HCT116 (cell line): ENCODE measurements around the gene FAM199X. TPM values are rescaled to one million over a fixed set of nuclear protein-coding genes. Genes with fewer than 3 reads are reported as not detected.

Experiments
- ATAC-seq: fragments of 200-7000 bp; cut with Tn5 transposase; 2 replicates; pipeline ENCODE4 v1.9.1; 2020; ENCODE audit warnings: mild to moderate bottlenecking, moderate library complexity
- BruUV-seq: library from RNA; stranded (reverse); fragments of 400-500 nt; replicated peaks from 2 replicates; lab custom pipeline; 2021; lab: Mats Ljungman, UMichigan
- CTCF ChIA-PET: fragments of 300-600 bp; sonication (Branson Sonifier 250); formaldehyde crosslinking; loops from one replicate; lab custom pipeline; 2021; ENCODE audit warnings: antibody characterized with exemption; lab: Charles Lee
- POLR2A ChIA-PET: fragments of 300-600, 350-600 bp; sonication (Branson Sonifier 250); formaldehyde crosslinking; loops from one replicate; lab custom pipeline; 2021; ENCODE audit warnings: antibody characterized with exemption; lab: Charles Lee
- RAD21 ChIA-PET, 2 experiments: fragments of 300-600 bp; sonication (Branson Sonifier 250); formaldehyde crosslinking; loops; one replicate each; lab custom pipeline; 2023; ENCODE audit warnings: low total read pairs in 2 of 2; ENCODE audit not compliant: uncharacterized antibody in 2 of 2, unreplicated experiment in 2 of 2, low non-redundant PET in 1 of 2; lab: Charles Lee
- DNase-seq: peaks from one replicate; pipeline ENCODE4 v3.0.0-alpha.2; 2010; ENCODE audit warnings: low read depth, low spot score
- H2AFZ ChIP-seq: fragments of 200-600 bp; shearing (Covaris generic), sonication (generic); 2 replicates; pipeline ENCODE4 v1.6.1; 2017; ENCODE audit warnings: low read depth, mixed run types, mixed read lengths, antibody characterized with exemption, low read length; ENCODE audit not compliant: poor library complexity, severe bottlenecking
- H3K27ac ChIP-seq: 2 replicates; pipeline ENCODE4 v1.5.1; 2012; ENCODE audit warnings: low read depth, low read length
- H3K27me3 ChIP-seq: fragments of 200-600 bp; sonication (generic); 2 replicates; pipeline ENCODE4 v1.6.1; 2016; ENCODE audit warnings: mixed run types, low read length, mixed read lengths; ENCODE audit not compliant: insufficient read depth
- H3K36me3 ChIP-seq, 2 experiments: fragments of 200-500 bp in 1 of 2; fragments of 200-600 bp in 1 of 2; sonication (Bioruptor generic) in 1 of 2; sonication (generic) in 1 of 2; 2 replicates each; pipeline versions ENCODE4 v1.5.1 to v1.6.1; 2014 to 2016; ENCODE audit warnings: low read length in 2 of 2, inconsistent platforms in 1 of 2, mixed read lengths in 1 of 2, mixed run types in 1 of 2; ENCODE audit not compliant: insufficient read depth in 2 of 2, control insufficient read depth in 1 of 2
- H3K4me1 ChIP-seq, 2 experiments: fragments of 200-600 bp in 1 of 2; sonication (generic) in 1 of 2; 2 replicates each; pipeline versions ENCODE4 v1.5.1 to v1.6.1; 2012 to 2017; ENCODE audit warnings: low read length in 2 of 2, inconsistent platforms in 1 of 2, mild to moderate bottlenecking in 1 of 2, mixed read lengths in 1 of 2, mixed run types in 1 of 2, moderate library complexity in 1 of 2; ENCODE audit not compliant: insufficient read depth in 2 of 2, control insufficient read depth in 1 of 2
- H3K4me2 ChIP-seq: fragments of 200-600 bp; sonication (generic); 2 replicates; pipeline ENCODE4 v1.6.1; 2017; ENCODE audit warnings: mixed run types, low read length, mixed read lengths
- H3K4me3 ChIP-seq, 2 experiments: fragments of 200-600 bp in 1 of 2; sonication (generic) in 1 of 2; replicated peaks in 1 of 2; 2 replicates each; pipeline ENCODE4 v1.5.1; 2011 to 2016; ENCODE audit warnings: low read length in 2 of 2, control low read depth in 1 of 2, low read depth in 1 of 2, mild to moderate bottlenecking in 1 of 2, mixed read lengths in 1 of 2, mixed run types in 1 of 2
- H3K79me2 ChIP-seq: fragments of 200-600 bp; sonication (generic); 2 replicates; pipeline ENCODE4 v1.6.1; 2017; ENCODE audit warnings: mild to moderate bottlenecking, mixed run types, low read length, moderate library complexity, mixed read lengths; ENCODE audit not compliant: insufficient read depth
- H3K9ac ChIP-seq: fragments of 200-600 bp; sonication (generic); 2 replicates; pipeline ENCODE4 v1.6.1; 2016; ENCODE audit warnings: low read length, mixed read lengths
- H3K9me2 ChIP-seq: fragments of 200-600 bp; sonication (generic), shearing (Covaris generic); 2 replicates; pipeline ENCODE4 v1.6.1; 2017; ENCODE audit warnings: mixed run types, mild to moderate bottlenecking, moderate library complexity; ENCODE audit not compliant: insufficient read depth
- H3K9me3 ChIP-seq, 2 experiments: fragments of 200-500 bp in 1 of 2; fragments of 200-600 bp in 1 of 2; sonication (Bioruptor generic) in 1 of 2; sonication (generic) in 1 of 2; 2 replicates each; pipeline ENCODE4 v1.6.1; 2014 to 2017; ENCODE audit warnings: low read length in 2 of 2, mixed read lengths in 2 of 2, inconsistent platforms in 1 of 2, low read depth in 1 of 2, mild to moderate bottlenecking in 1 of 2, mixed run types in 1 of 2, moderate library complexity in 1 of 2; ENCODE audit not compliant: control insufficient read depth in 1 of 2, insufficient read depth in 1 of 2
- H4K20me1 ChIP-seq: fragments of 200-600 bp; sonication (generic), shearing (Covaris generic); 2 replicates; pipeline ENCODE4 v1.6.1; 2017; ENCODE audit warnings: mixed run types, mild to moderate bottlenecking, moderate library complexity; ENCODE audit not compliant: insufficient read depth
- CBX3 ChIP-seq: IDR thresholded peaks from 2 replicates; pipeline ENCODE4 v1.6.1; 2012; ENCODE audit warnings: low read depth
- CEBPB ChIP-seq: IDR thresholded peaks from 2 replicates; pipeline ENCODE4 v1.6.1; 2012; ENCODE audit warnings: low read depth
- EGR1 ChIP-seq: IDR thresholded peaks from 2 replicates; pipeline ENCODE4 v1.6.1; 2012; ENCODE audit warnings: low read depth
- EZH2 ChIP-seq: fragments of 200-600 bp; sonication (generic); IDR thresholded peaks from 2 replicates; pipeline ENCODE4 v1.6.1; 2017; ENCODE audit warnings: antibody characterized with exemption, mixed run types
- EZH2phosphoT487 ChIP-seq: fragments of 200-600 bp; IDR thresholded peaks from 2 replicates; pipeline ENCODE4 v1.6.1; 2018; ENCODE audit warnings: antibody characterized with exemption, borderline replicate concordance
- FOSL1 ChIP-seq: IDR thresholded peaks from 2 replicates; pipeline ENCODE4 v1.6.1; 2012; ENCODE audit warnings: low read depth
- JUND ChIP-seq: IDR thresholded peaks from 2 replicates; pipeline ENCODE4 v1.6.1; 2012
- POLR2A ChIP-seq: IDR thresholded peaks from 2 replicates; pipeline ENCODE4 v1.7.0; 2011; ENCODE audit warnings: borderline replicate concordance; ENCODE audit not compliant: insufficient read depth, insufficient read length; ENCODE audit errors: extremely low read depth
- POLR2AphosphoS5 ChIP-seq: IDR thresholded peaks from 2 replicates; pipeline ENCODE4 v1.6.1; 2011; ENCODE audit warnings: mild to moderate bottlenecking, low read depth, low read length, moderate library complexity
- RAD21 ChIP-seq: IDR thresholded peaks from 2 replicates; pipeline ENCODE4 v1.6.1; 2012; ENCODE audit warnings: low read depth, mild to moderate bottlenecking
- SIN3A ChIP-seq: IDR thresholded peaks from 2 replicates; pipeline ENCODE4 v1.6.1; 2012; ENCODE audit warnings: low read depth
- SP1 ChIP-seq: IDR thresholded peaks from 2 replicates; pipeline ENCODE4 v1.6.1; 2012; ENCODE audit warnings: low read depth
- SRF ChIP-seq: IDR thresholded peaks from 2 replicates; pipeline ENCODE4 v1.6.1; 2012; ENCODE audit warnings: low read depth
- YY1 ChIP-seq: IDR thresholded peaks from 2 replicates; pipeline ENCODE4 v1.6.1; 2011; ENCODE audit warnings: low read length, low read depth, moderate library complexity, mild to moderate bottlenecking; ENCODE audit not compliant: insufficient replicate concordance; ENCODE audit errors: extremely low read depth
- ZFX ChIP-seq: fragments of 450-650 bp; IDR thresholded peaks from 2 replicates; pipeline ENCODE4 v1.6.1; 2017
- intact Hi-C: fragments of 100-400 bp; cut with micrococcal nuclease; formaldehyde crosslinking; loops from 2 replicates; pipeline ENCODE4 v1.10.0; 2022
- total RNA-seq: library from RNA; stranded (reverse); gene quantifications from one replicate; pipeline ENCODE4 v1.2.1, GENCODE V29; 2021; ENCODE audit not compliant: unreplicated experiment
- TF ChIP-seq, protein P1 (sequence below): IDR thresholded peaks from 2 replicates; pipeline ENCODE4 v1.6.1; 2012
- TF ChIP-seq, protein P2 (sequence below), 3 experiments: fragments of 200-600 bp in 1 of 3; sonication (generic) in 1 of 3; IDR thresholded peaks in 2 of 3; conservative IDR thresholded peaks in 1 of 3; 2 replicates each; pipeline ENCODE4 v1.5.1; 2012 to 2017; ENCODE audit warnings: low read depth in 2 of 3, low read length in 2 of 3, antibody characterized with exemption in 1 of 3, borderline replicate concordance in 1 of 3, control low read depth in 1 of 3, mild to moderate bottlenecking in 1 of 3, mixed read lengths in 1 of 3, mixed run types in 1 of 3, moderate library complexity in 1 of 3; ENCODE audit not compliant: insufficient read depth in 1 of 3
- TF ChIP-seq, protein P3 (sequence below): IDR thresholded peaks from 2 replicates; pipeline ENCODE4 v1.6.1; 2012; ENCODE audit warnings: low read depth
- TF ChIP-seq, protein P4 (sequence below): IDR thresholded peaks from 2 replicates; pipeline ENCODE4 v1.6.1; 2011; ENCODE audit warnings: mild to moderate bottlenecking, low read length, moderate library complexity; ENCODE audit not compliant: insufficient replicate concordance; ENCODE audit errors: extremely low read depth

Gene FAM199X
- total RNA-seq, 1 experiment from 2014 or later: 21.1 TPM

DNA sequence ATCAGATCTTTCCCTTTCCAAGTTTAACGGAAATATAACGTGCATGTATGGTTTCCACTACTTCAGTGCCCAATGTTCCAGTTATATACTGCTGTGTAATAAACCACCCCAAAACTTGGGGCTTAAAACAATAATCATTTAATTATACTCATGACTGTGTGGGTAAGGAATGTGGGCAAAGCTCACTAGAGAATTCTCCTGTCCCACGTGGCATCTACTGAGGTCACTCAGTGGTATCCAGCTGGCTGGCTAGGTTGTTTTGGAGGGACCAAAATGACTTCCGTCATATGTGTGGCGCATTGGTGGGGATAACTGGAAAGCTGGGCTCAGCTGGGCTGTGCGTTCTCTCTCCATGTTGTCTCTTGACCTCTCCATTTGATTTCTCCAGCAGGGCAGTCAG lies 35.4 kb upstream of the FAM199X start:
- no peak overlapping the region for H2AFZ ChIP-seq
- RAD21 ChIA-PET: no interaction called here
- CTCF ChIA-PET: no interaction called here
- POLR2A ChIA-PET: no interaction called here
- H3K9ac ChIP-seq: no peak overlapping the region
- H3K4me2 ChIP-seq: no peak overlapping the region
- H3K4me1 ChIP-seq: no peaks in the 10 kb centered on the region
- no peaks in the 10 kb centered on the region for H3K36me3 ChIP-seq
- no peaks in the 10 kb centered on the region for H3K9me3 ChIP-seq
- no peaks in the 10 kb centered on the region for H3K27me3 ChIP-seq
- no peak overlapping the region for H3K4me3 ChIP-seq
- H3K9me2 ChIP-seq: no peaks in the 10 kb centered on the region
- intact Hi-C loops: loop anchor here (10.0 kb wide), 1 partner anchor 596 kb away; no protein-coding TSS in a partner anchor
- no peak for TF ChIP-seq EZH2
- no peak for TF ChIP-seq RAD21
- TF ChIP-seq CBX3: no peak
- no peak for TF ChIP-seq YY1
- TF ChIP-seq, protein P1, sequence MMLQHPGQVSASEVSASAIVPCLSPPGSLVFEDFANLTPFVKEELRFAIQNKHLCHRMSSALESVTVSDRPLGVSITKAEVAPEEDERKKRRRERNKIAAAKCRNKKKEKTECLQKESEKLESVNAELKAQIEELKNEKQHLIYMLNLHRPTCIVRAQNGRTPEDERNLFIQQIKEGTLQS: no peak
- TF ChIP-seq, protein P2, sequence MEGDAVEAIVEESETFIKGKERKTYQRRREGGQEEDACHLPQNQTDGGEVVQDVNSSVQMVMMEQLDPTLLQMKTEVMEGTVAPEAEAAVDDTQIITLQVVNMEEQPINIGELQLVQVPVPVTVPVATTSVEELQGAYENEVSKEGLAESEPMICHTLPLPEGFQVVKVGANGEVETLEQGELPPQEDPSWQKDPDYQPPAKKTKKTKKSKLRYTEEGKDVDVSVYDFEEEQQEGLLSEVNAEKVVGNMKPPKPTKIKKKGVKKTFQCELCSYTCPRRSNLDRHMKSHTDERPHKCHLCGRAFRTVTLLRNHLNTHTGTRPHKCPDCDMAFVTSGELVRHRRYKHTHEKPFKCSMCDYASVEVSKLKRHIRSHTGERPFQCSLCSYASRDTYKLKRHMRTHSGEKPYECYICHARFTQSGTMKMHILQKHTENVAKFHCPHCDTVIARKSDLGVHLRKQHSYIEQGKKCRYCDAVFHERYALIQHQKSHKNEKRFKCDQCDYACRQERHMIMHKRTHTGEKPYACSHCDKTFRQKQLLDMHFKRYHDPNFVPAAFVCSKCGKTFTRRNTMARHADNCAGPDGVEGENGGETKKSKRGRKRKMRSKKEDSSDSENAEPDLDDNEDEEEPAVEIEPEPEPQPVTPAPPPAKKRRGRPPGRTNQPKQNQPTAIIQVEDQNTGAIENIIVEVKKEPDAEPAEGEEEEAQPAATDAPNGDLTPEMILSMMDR (IDR thresholded peaks at IDR 0.05 in 2 of 3, conservative IDR thresholded peaks at IDR 0.05 in 1 of 3; ENCODE audit: borderline replicate concordance in 1 of 3, insufficient read depth in 1 of 3, low read depth in 2 of 3, low read length in 2 of 3): no peak
- TF ChIP-seq SIN3A: no peak
- no peak for TF ChIP-seq EGR1
- TF ChIP-seq FOSL1: no peak
- TF ChIP-seq ZFX: no peak
- TF ChIP-seq POLR2AphosphoS5: no peak
- TF ChIP-seq EZH2phosphoT487: no peak
- no peak for TF ChIP-seq JUND
- no peak for TF ChIP-seq POLR2A
- TF ChIP-seq CEBPB: no peak
- no peak for TF ChIP-seq SRF
- TF ChIP-seq, protein P3, sequence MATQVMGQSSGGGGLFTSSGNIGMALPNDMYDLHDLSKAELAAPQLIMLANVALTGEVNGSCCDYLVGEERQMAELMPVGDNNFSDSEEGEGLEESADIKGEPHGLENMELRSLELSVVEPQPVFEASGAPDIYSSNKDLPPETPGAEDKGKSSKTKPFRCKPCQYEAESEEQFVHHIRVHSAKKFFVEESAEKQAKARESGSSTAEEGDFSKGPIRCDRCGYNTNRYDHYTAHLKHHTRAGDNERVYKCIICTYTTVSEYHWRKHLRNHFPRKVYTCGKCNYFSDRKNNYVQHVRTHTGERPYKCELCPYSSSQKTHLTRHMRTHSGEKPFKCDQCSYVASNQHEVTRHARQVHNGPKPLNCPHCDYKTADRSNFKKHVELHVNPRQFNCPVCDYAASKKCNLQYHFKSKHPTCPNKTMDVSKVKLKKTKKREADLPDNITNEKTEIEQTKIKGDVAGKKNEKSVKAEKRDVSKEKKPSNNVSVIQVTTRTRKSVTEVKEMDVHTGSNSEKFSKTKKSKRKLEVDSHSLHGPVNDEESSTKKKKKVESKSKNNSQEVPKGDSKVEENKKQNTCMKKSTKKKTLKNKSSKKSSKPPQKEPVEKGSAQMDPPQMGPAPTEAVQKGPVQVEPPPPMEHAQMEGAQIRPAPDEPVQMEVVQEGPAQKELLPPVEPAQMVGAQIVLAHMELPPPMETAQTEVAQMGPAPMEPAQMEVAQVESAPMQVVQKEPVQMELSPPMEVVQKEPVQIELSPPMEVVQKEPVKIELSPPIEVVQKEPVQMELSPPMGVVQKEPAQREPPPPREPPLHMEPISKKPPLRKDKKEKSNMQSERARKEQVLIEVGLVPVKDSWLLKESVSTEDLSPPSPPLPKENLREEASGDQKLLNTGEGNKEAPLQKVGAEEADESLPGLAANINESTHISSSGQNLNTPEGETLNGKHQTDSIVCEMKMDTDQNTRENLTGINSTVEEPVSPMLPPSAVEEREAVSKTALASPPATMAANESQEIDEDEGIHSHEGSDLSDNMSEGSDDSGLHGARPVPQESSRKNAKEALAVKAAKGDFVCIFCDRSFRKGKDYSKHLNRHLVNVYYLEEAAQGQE: no peak
- TF ChIP-seq, protein P4, sequence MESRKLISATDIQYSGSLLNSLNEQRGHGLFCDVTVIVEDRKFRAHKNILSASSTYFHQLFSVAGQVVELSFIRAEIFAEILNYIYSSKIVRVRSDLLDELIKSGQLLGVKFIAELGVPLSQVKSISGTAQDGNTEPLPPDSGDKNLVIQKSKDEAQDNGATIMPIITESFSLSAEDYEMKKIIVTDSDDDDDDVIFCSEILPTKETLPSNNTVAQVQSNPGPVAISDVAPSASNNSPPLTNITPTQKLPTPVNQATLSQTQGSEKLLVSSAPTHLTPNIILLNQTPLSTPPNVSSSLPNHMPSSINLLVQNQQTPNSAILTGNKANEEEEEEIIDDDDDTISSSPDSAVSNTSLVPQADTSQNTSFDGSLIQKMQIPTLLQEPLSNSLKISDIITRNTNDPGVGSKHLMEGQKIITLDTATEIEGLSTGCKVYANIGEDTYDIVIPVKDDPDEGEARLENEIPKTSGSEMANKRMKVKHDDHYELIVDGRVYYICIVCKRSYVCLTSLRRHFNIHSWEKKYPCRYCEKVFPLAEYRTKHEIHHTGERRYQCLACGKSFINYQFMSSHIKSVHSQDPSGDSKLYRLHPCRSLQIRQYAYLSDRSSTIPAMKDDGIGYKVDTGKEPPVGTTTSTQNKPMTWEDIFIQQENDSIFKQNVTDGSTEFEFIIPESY: no peak
- TF ChIP-seq SP1: no peak
- no TSS peak for BruUV-seq
- H3K79me2 ChIP-seq: no peaks in the 10 kb centered on the region
- no peak overlapping the region for H3K27ac ChIP-seq
- DNase-seq: no peak
- no peaks in the 10 kb centered on the region for H4K20me1 ChIP-seq
- ATAC-seq: no peak
